ENCODE results near the gene ADPRS.

ADPRS gene

GRCh38 chr1:36108314-36108713, 19.6 kb downstream of the ADPRS start:
- DNase-seq (ENCODE audit: low spot score): no peak

- DNase-seq (ENCODE audit: low spot score): peak; percentile 85
These were observed 20.5 kb downstream of the ADPRS start for GRCh38 chr1:36109041-36109679.

GRCh38 chr1:36111151-36111550, 22.5 kb downstream of the ADPRS start:
- DNase-seq (ENCODE audit: low spot score): no peak

DNA sequence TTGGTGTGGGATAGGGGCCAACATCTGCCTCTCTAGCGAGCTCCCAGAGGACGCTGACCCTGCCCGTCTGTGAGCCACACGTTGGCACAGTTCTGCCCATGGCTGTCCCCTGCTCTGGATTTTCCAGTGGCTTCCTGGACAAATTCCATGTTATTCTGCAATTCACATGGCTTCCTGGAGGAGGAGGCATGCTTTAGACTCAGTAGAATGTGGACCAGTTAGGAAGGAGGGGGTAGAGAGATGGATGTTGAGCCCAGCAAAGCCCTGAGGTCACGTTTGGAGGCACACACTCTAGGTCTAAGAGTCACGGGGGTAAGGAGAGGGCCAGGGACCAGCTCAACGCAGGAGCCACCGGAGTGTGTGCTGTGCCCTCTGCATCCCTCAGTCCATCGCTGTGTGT, 24.1 kb downstream of the ADPRS start:
- DNase-seq (ENCODE audit: low spot score): no peak

GRCh38 chr1:36114371-36114770, 25.7 kb downstream of the ADPRS start:
- no peak for DNase-seq (ENCODE audit: low spot score)

DNA sequence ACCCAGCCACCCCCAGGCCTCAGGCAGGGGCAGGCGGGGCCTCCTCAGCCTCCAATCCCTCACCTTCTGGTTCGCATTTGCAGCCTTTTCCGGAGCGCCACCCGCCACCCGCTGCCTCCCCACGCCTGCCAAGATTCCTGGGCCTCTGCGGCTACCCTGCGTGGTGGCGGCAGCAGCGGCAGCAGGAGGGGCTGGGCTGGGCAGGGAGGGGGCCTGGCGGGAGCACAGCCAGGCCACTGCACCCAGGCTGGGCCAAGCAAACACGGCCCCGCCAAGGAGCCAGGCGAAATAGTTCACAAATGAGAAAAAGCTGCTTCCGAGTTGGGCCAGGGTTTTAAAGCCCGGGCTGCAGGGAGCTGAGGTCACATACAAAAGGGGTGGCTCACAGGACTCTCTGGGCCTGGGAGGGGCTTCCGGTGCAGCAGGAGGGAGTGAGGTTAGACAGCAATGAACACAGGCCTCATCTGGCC, 26.5 kb downstream of the ADPRS start:
- no peak for DNase-seq (ENCODE audit: low spot score)

DNA sequence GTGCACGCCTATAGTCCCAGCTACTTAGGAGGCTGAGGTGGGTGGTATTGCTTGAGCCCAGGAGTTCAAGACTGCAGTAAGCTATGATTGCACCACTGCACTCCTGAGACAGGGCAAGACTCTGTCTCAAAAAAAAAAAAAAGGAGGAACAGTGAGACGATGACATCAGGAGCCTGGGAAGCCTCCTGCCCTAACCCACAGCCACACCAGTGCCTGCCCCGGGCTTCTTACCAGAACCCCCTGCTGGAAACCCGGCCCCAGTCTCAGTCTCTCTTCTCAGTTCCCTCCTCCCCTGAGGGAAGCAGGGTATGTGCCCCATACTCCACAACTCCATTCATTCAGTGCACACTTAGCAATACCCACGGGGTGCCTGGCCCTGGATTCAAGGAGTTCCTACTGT, 27.2 kb downstream of the ADPRS start:
- no peak for DNase-seq (ENCODE audit: low spot score)

GRCh38 chr1:36116901-36117300, 28.2 kb downstream of the ADPRS start:
- no peak for DNase-seq (ENCODE audit: low spot score)

- no peak for DNase-seq (ENCODE audit: low spot score)
These were observed 29.9 kb downstream of the ADPRS start for GRCh38 chr1:36118447-36119204.

DNA sequence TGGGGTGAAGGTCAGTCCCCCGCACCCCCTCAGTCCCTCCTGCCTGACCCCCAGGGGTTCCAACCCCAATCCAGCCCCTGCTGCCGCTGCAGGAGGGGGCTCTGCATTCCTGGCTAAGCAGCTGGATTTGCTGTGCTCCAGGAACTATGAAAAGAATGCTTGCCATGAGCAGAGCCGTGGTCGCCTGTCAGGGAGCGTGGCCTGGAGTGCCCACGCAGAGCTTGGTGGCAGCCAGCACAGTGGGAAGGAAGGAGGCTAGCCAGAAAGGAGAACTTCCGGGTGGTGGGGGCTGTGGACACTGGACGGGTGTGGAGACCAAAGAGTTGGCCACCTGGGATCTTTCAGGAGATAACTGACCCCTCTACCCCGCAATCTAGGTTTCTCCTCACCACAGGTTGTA, 30.8 kb downstream of the ADPRS start:
- DNase-seq (ENCODE audit: low spot score): no peak

GRCh38 chr1:36122062-36123030, 33.7 kb downstream of the ADPRS start:
- DNase-seq (ENCODE audit: low spot score): no peak

- DNase-seq (ENCODE audit: low spot score): no peak
These were observed 34.7 kb downstream of the ADPRS start for GRCh38 chr1:36123356-36123755.

GRCh38 chr1:36124404-36125128, 35.9 kb downstream of the ADPRS start:
- no peak for DNase-seq (ENCODE audit: low spot score)

DNA sequence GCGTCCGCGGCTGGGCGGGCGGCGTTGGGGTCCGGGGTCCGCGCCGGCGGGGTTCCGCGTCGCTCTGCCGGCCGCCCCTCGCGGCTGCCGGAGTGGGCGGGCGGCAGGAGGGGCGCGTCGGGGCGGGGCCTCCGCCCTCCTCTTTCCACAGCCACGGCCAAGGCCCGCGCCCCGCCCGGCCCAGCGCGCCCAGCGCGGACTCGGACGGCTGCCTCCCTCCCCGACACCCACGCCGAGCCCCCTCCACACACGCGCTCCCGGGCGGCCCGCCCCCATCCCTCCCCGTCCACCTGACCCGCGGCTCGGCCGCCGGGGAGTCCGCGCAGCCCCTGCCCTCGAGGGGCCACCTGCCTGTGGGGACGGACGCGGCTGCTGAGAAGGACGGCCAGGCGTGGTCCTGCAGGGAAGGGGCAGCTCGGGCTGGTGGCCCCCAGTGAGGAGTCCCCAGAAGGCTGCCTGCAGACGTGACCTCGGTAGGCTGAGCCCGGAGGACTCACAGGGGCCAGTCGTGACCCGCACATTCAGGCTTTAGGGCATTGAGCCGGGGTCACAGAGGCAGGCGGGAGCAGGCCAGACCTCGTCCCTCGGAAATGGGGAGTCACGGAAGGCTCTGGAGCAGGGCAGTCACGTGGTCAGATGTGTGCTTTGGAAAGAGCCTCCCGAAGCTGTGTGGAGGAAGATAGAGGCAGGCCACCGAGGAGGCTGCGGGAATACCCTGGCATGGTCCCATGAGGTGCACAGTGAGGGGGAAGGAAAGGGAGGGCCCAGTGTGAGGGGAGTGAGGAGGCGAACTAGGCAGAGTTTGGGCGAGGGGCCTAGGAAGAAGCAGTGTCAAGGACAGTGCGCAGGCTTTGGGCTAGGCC, 36.7 kb downstream of the ADPRS start, which contains the start of gene COL8A2:
Gene COL8A2, minus strand, starts transcription at position 94 of the 863 bp plus-strand sequence. CDS start 24,980 bp downstream, outside the sequence.
- DNase-seq (ENCODE audit: low spot score): no peak

- no peak for DNase-seq (ENCODE audit: low spot score)
These were observed 37.5 kb downstream of the ADPRS start for GRCh38 chr1:36126005-36126716.

DNA sequence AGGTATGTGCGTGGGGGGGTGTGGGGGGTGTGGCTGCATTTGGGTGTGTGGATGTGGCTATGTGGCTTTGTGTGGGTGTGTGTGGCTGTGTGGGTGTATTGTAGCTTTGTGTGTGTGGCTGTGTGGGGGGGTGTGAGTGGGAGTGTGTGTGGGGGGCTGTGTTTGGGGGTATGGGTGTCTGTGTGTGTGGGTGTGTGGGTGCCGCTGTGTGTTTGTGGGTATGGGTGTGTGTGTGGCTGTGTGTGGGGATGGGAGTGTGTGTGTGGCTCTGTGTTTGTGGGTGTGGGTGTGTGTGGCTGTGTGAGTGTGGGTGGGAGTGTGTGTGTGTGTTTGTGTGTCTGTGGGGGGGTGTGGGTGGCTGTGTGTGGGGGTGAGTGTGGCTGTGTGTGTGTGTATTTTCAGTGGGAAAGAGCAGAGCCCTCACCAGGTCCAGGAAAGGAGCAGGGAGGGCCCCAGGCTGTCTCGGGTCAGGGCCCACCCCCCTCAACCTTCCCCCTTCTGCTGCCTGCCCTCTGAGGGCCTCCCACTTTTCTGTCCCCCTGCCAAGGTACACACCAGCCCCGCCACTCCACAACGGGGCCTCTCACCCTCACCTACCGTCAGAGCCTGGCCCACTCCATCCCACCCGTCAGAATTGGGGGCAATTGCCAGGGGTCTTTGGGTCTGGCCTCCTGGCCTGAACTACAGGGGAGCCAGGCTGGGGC, 38.3 kb downstream of the ADPRS start:
- DNase-seq (ENCODE audit: low spot score): no peak

- DNase-seq (ENCODE audit: low spot score): peak; percentile 63
These were observed 39.6 kb downstream of the ADPRS start for GRCh38 chr1:36128126-36128904.

GRCh38 chr1:36128905-36129206, 40.2 kb downstream of the ADPRS start:
- DNase-seq (ENCODE audit: low spot score): no peak

GRCh38 chr1:36132029-36132428, 43.3 kb downstream of the ADPRS start:
- DNase-seq (ENCODE audit: low spot score): no peak
